Ascending aorta (tissue), 2 donors: ENCODE data around the gene PLXNA4. TPM values are rescaled to one million over a fixed set of nuclear protein-coding genes. Genes with fewer than 3 reads are reported as not detected.

Experiments
- DNase-seq, 2 donors: peaks; one replicate each; pipeline ENCODE4 v3.0.0-alpha.2; 2019; ENCODE audit warnings: low spot score in 2 of 2
- H3K27ac ChIP-seq, 2 donors: fragments of 200-600 bp; sonication (generic); one replicate each; pipeline ENCODE4 v1.5.1; 2016 to 2017; ENCODE audit warnings: mild to moderate bottlenecking in 1 of 2
- H3K27me3 ChIP-seq: fragments of 200-600 bp; sonication (generic); one replicate; pipeline ENCODE4 v1.5.1; 2017
- H3K36me3 ChIP-seq, 2 donors: fragments of 200-600 bp; sonication (generic); one replicate each; pipeline ENCODE4 v1.5.1; 2016
- H3K4me1 ChIP-seq, 2 donors: fragments of 200-600 bp; sonication (generic); one replicate each; pipeline ENCODE4 v1.5.1; 2016 to 2017; ENCODE audit warnings: mild to moderate bottlenecking in 1 of 2
- H3K4me3 ChIP-seq, 2 donors: fragments of 200-600 bp; sonication (generic); one replicate each; pipeline ENCODE4 v1.5.1; 2016 to 2017; ENCODE audit warnings: mild to moderate bottlenecking in 1 of 2
- H3K9me3 ChIP-seq, 2 donors: fragments of 200-600 bp; sonication (generic); one replicate each; pipeline ENCODE4 v1.5.1; 2016
- CTCF ChIP-seq, 3 experiments: fragments of 200-600 bp in 2 of 3; fragments of 450-650 bp in 1 of 3; sonication (generic) in 2 of 3; IDR thresholded peaks; one replicate each; pipeline ENCODE4 v1.5.1; 2016 to 2019; ENCODE audit warnings: antibody characterized with exemption in 3 of 3, mild to moderate bottlenecking in 1 of 3, moderate library complexity in 1 of 3
- intact Hi-C: fragments of 100-400 bp; cut with DNase I; formaldehyde crosslinking; loops from one replicate; pipeline ENCODE4 v1.15.1; 2023
- total RNA-seq: library from RNA; depleted of rRNA; stranded (reverse); fragments of >200 nt; gene quantifications from one replicate; pipeline ENCODE4 v1.1.0, GENCODE V29; 2016

Gene PLXNA4
- total RNA-seq, 1 donor from 2014 or later, result 27.1 TPM

DNA sequence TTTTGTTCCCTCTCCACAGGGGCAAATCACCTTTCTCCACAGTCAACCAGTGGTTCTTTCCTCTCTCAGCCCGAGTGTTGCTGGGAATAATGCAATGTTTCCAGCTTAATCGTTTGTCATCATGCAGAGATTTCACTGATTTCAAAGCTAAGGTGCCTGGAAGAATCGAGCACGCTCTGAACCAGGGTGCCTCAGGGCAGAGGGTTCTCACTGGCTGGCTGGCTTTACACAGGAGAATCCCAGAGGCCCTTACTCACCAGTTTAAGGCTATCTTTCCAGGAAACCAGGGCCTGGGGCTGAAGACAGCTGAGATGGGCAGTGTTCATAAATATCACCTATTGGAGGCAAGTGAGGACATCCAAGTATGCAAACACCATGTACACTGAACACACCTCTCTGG, 21.8 kb downstream of the PLXNA4 start:
- TF ChIP-seq CTCF (IDR thresholded peaks at IDR 0.05), result no peak
- intact Hi-C loops, result no loop called here
- no peak overlapping the region for H3K27ac ChIP-seq
- peaks cover 10% of the 10 kb centered on the region in 2 donors for H3K9me3 ChIP-seq
- peaks cover 11 to 16% of the 10 kb centered on the region in 2 donors for H3K36me3 ChIP-seq
- no peaks in the 10 kb centered on the region for H3K4me1 ChIP-seq
- no peak for DNase-seq
- no peak overlapping the region for H3K4me3 ChIP-seq
- H3K27me3 ChIP-seq, result no peaks in the 10 kb centered on the region

DNA sequence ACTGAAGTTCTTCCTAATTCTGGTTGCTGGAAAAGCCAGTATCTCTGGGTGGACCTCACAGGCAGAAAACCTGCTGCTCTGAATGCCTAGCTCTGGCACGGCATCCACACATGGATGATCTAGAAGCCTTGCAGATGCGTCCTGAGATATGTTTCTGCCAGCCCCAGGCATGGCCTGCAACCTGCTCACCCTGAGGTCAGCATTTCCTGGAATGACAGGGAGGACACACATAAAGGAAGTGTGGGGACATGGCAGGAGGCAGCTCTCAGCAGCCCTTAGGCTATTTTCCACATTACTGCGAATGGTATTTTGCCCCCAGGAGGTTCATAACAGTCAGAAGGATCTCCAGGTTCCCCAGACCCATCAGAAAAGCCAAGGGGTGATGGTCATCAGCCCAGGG, 23.2 kb downstream of the PLXNA4 start:
- TF ChIP-seq CTCF (IDR thresholded peaks at IDR 0.05), result no peak
- H3K27ac ChIP-seq, result no peak overlapping the region
- H3K4me1 ChIP-seq, result no peaks in the 10 kb centered on the region
- no peak overlapping the region for H3K4me3 ChIP-seq
- DNase-seq, result no peak
- intact Hi-C loops, result no loop called here
- H3K36me3 ChIP-seq, result peaks cover 11 to 16% of the 10 kb centered on the region in 2 donors
- H3K9me3 ChIP-seq, result peaks cover 10% of the 10 kb centered on the region in 2 donors
- no peaks in the 10 kb centered on the region for H3K27me3 ChIP-seq

DNA sequence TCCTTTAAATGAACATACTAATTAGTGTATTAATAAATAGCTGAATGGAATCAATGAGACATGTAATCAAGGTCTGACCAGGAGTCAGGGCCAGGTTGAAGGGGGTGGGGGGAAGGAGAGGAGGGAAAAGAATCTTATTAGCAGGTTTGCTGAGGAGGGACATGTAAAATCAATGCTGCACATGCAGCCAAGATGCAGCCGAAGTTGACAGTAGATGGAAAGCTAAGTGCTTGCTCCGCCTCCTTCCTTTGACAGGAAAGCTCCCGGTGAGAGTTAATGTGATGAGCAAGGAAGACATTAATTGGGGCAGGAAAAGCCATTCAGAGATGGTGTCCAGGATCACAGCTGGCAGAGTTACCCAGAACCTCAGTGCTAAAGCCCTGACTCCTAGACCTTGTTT, 24.4 kb downstream of the PLXNA4 start:
- Histone ChIP-seq H3K9me3 (peaks cover 10% of the 10 kb centered on the region in 2 donors), H3K4me1 (no peaks in the 10 kb centered on the region), H3K36me3 (peaks cover 11 to 16% of the 10 kb centered on the region in 2 donors), H3K27ac (no peak overlapping the region), H3K4me3 (no peak overlapping the region), H3K27me3 (no peaks in the 10 kb centered on the region)
- intact Hi-C loops, result no loop called here
- DNase-seq, result no peak
- no peak for TF ChIP-seq CTCF (IDR thresholded peaks at IDR 0.05)

GRCh38 chr7:132551439-132551838, 24.8 kb downstream of the PLXNA4 start:
- H3K36me3 ChIP-seq, result peaks cover 11 to 16% of the 10 kb centered on the region in 2 donors
- no peak overlapping the region for H3K27ac ChIP-seq
- no peaks in the 10 kb centered on the region for H3K4me1 ChIP-seq
- peaks cover 10% of the 10 kb centered on the region in 2 donors for H3K9me3 ChIP-seq
- no peak for DNase-seq
- TF ChIP-seq CTCF (IDR thresholded peaks at IDR 0.05), result no peak
- intact Hi-C loops, result no loop called here
- no peaks in the 10 kb centered on the region for H3K27me3 ChIP-seq
- no peak overlapping the region for H3K4me3 ChIP-seq

DNA sequence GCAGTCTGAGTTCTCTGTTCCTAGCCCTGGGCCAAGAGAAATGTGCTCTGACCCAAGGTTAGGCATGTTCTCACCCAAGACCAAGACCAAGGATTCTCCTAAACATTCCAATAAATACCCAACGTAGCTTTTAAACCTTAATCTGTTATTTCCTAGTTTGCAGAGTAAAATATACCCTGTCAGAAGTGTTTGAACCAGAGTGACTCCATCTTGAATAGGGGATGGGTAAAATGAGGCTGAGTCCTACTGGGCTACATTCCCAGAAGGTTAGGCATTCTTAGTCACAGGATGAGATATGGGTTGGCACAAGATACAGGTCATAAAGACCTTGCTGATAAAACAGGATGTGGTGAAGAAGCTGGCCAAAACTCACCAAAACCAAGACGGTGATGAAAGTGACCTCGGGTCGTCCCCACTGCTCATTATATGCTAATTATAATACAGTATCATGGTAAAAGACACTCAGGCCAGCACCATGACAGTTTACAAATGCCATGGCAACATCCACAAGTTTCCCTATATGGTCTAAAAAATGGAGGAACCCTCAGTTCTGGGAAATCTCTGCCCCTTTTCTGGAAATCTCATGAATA, 27.7 kb downstream of the PLXNA4 start:
- peaks cover 9 to 11% of the 10 kb centered on the region in 2 donors for H3K36me3 ChIP-seq
- no peak for TF ChIP-seq CTCF (IDR thresholded peaks at IDR 0.05)

GRCh38 chr7:132547821-132548220, 28.4 kb downstream of the PLXNA4 start:
- peaks cover 9 to 11% of the 10 kb centered on the region in 2 donors for H3K36me3 ChIP-seq
- H3K4me3 ChIP-seq, result no peak overlapping the region
- H3K9me3 ChIP-seq, result peaks cover 10 to 15% of the 10 kb centered on the region in 2 donors
- DNase-seq, result no peak
- TF ChIP-seq CTCF (IDR thresholded peaks at IDR 0.05), result no peak
- intact Hi-C loops, result no loop called here
- H3K4me1 ChIP-seq, result no peaks in the 10 kb centered on the region
- H3K27ac ChIP-seq, result no peak overlapping the region
- H3K27me3 ChIP-seq, result no peaks in the 10 kb centered on the region

More for the DNA sequence above, 27.7 kb downstream of the PLXNA4 start:
- Histone ChIP-seq H3K27me3 (no peaks in the 10 kb centered on the region), H3K27ac (no peak overlapping the region), H3K4me1 (no peaks in the 10 kb centered on the region), H3K9me3 (peaks cover 10% of the 10 kb centered on the region in 2 donors), H3K4me3 (no peak overlapping the region)
- DNase-seq, result no peak
- intact Hi-C loops, result no loop called here
